ENCODE data around the gene EZR. TPM values are rescaled to one million over a fixed set of nuclear protein-coding genes. Genes with fewer than 3 reads are reported as not detected.
"Not testable (repeated sequence)": the region's sequence is repeated elsewhere in the genome, so short reads cannot be mapped to it uniquely, and the experiment has no call there.

EZR gene
- total RNA-seq, 1 donor from 2014 or later: 141 TPM

DNA sequence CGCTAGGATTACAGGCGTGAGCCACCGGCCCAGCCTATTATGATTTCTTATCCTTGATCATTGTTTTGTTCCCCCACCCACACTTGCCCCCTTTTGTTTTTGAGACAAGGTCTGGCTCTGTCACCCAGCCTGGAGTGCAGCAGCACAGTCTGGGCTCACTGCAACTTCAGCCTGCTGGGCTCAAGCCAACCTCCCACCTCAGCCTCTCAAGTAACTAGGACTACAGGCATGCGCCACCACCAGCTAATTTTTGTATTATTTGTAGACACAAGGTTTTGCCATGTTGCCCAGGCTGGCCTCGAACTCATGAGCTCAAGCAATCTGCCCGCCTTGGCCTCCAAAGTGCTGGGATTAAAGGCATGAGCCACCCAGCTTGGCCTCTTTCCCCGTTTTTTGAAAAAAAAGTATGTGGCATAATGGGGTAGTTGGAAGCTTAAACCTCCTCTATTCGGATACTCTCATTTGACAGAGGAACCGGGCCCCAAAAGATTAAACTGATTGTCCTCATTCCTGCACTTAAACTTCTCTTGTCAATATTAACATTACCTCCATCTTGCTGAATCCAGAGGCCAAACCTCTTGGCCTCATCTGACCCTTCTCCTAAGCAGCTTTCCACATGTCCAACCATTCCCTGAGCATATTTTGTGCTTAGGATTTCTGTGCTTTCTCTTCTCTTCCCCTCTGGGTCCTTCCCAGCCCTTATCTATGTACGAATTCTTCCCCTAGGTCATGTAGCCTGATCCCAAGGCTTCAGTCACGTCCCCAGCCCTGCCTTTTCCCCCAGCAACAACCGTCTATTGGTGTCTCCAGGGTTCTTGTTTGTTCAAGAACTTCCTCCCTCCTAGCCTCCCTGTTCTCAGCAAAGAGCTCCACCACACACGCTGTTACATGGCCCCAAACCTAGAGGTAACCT is 6.1 kb upstream of the EZR start:
- DNase-seq (ENCODE audit: low spot score): no peak
- intact Hi-C loops (cut with DNase I): no loop called here

DNA sequence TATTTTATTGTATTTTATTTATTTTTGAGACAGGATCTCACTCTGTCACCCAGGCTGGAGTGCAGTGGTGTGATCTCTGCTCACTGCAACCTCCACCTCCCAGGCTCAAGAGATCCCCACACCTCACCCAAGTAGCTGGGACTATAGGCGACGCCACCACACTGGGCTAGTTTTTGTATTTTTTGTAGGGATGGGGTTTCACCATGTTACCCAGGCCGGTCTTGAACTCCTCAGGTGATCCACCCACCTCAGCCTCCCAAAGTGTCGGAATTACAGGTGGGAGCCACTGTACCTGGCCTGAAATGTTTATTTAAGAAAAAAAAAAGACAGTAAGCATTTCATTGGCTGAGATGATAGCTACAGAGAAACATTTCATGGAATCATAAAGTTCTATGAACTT is 4.4 kb upstream of the EZR start:
- intact Hi-C loops (cut with DNase I); DNase-seq (ENCODE audit: low spot score): not testable (repeated sequence)

DNA sequence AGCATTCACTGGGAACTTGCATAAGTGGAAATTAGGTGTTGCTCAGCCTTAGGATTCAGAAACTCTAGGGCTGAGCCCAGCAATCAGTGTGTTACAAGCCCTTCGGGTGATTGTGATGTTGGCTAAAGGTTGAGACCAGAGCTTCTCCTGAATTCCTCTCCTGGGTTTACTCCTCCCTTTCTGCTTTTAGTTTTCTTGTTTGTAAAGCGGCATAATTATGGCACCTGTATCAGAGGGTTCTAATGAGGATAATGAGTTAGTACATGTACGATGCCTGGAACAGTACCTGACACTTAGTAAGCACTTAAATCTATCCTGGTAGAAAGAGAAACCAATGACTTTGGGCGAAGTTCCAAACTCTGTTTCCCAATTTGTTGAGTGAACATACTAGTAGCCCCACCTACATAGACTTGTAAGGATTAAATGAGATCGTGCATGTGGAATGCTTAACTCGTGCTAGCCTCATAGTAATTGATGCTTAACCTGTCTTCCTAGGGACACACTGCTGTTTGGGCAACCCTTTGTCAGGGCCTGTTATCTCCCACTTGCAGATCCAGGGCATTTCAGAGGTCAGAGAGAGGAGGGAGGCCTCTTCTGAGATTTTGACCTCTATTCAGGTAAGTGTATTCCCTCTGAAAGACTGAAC is 932 bp upstream of the EZR start:
- intact Hi-C loops (cut with DNase I): loop anchor here (2.0 to 5.0 kb wide), 2 partner anchors 49 to 118 kb away; no protein-coding TSS in a partner anchor
- no peak for DNase-seq (ENCODE audit: low spot score)

DNA sequence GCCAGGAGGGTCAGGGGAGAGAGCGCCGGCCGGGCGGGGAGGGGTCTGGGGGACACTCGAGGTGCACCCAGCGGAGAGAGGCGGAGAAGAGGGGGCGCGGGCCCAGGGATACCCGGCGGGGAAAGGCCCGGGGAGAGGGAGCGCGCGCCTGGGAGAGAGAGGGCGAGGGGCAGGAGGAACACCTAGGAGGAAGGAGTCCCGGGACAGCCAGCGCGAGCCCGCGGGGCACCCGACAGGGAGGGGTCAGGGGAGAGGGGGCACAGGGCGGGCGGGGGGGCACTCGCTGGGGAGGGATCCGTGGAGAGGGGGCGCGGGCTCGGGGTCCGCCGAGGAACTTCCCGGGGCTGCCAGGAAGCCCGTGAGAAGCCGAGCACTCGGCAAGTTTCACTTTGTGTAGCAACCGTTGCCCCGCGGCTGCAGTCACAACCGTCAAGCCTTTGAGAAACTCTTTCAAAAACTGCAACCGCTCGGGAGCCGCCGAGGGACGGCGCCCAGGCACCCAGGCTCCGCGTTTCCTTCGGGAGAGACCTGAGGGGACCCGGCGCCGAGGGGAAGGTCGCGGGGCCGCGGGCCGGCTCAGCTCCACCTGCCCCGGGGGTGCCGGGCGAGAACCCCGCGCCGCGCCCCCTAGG is 471 bp downstream of the EZR start:
- DNase-seq (ENCODE audit: low spot score): peak; percentile 88
- intact Hi-C loops (cut with DNase I): loop anchor here (2.0 to 5.0 kb wide), 2 partner anchors 50 to 116 kb away; no protein-coding TSS in a partner anchor

DNA sequence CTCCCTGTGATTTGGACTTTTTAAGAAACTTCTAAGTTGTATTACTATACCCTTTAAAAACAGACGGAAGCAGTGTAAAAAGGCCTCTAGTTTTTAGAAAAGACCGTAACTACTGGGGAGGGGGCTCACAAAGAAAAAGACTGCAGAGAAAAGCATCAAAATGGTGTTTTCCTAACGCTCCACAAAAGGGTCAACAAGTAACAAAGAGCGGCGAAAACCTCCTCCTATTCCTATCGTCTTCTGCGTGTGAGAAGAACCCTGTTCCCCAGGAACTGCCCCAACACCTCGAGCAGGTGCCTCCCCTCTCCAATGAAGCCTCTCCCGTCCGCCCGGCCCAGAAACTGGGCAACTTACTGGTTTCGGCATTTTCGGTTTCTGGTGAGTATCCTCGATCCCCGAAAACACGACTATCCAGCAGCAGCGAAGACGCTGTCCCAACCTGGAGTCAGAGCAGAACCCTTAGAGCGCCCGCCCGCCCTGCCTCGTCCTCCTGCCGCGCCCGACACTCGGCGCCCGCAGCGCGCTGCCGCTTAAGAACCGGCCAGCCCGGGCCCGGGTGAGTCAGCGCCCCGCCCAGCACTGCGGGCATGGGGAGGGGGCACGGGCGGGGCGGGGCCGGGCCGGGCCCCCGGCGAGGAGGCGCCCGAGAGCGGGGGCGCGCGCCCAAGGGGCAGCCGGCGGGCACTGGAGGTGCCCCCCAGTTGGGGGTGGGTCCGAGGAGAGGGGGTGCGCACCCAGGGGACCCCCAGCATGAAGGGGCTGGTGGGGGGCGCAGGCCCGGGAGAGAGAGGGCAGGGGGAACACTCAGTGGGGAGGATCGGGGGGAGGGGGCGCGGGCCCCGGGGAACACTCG is 1.2 kb downstream of the EZR start:
- intact Hi-C loops (cut with DNase I): loop anchor here (2.0 to 5.0 kb wide), 2 partner anchors 51 to 116 kb away; no protein-coding TSS in a partner anchor
- peak; percentile 92 for DNase-seq (ENCODE audit: low spot score)

DNA sequence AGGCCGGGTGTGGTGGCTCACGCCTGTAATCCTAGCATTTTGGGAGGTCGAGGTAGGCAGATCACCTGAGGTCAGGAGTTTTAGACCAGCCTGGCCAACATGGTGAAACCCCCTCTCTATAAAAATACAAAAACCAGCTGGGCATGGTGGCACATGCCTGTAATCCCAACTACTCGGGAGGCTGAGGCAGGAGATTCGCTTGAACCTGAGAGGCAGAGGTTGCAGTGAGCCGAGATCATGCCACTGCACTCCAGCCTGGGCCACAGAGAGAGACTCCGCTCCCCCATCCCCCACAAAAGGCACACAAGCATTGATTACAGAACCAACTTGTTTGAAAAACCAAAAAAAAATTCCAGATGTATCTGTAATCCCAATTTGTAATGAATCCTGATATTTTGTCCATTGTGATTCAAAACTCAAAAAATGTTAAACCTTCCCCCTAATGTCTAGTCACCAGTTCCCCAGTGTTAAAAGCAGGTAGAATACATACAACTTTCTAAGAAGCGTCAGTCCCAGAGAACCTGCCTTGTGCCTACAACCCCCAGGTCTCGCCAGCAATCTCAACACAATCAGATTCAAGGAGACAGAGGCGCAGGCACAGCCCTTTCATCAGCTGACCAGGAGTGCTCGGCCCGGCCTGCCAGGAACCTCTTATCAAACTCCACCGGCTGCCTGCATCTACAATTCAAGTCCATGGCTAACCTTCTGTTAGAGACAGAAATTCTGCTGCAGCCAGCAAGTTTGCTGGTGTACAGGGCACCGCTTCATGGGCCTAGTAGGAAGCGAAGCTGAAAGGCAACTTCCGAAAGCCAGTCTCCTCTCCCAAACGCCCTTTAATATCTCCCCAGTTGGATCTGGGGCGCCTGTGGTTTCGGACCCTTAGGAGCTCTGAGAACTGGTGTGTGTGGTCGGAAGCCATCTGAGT is 2.1 kb downstream of the EZR start:
- DNase-seq (ENCODE audit: low spot score): peak; percentile 78
- intact Hi-C loops (cut with DNase I): loop anchor here (5.0 kb wide), 1 partner anchor 115 kb away; no protein-coding TSS in a partner anchor

DNA sequence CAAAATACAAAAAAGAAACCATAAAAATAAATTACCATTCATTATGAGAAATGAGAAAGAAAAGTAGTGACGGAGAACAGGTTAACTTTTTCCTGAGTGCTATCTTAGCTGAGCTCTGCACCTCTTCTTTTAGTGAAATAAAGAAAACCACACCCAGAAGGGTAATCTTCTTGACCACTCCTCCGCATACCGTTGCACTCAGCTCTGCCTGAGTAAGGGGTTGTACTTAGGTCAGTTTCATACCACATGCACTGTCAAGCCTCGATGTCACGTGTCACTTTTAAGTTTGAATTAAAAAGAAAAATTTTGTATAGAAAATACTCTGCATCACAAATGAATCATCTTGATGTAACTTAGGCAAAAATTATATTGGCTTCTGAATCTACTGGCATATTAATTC is 2.8 kb downstream of the EZR start:
- no peak for DNase-seq (ENCODE audit: low spot score)
- intact Hi-C loops (cut with DNase I): loop anchor here (5.0 kb wide), 1 partner anchor 114 kb away; no protein-coding TSS in a partner anchor

DNA sequence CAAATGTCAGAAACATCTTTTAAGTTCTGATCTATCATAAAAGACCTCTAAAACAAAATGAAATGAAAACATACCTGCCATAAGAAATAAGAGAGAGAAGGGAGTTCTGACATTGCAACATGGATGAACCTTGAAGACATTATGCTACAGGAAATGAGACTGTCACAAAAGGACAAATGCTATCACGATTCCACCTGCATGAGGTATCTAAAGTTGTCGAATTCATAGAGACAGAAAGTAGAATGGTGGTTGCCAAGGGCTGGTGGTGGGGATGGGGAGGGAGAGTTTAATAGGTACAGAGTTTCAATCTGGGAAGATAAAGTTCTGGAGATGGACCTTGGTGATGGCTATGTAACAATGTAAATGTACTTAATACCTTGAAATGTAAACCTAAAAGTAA is 3.3 kb downstream of the EZR start:
- DNase-seq (ENCODE audit: low spot score): no peak
- intact Hi-C loops (cut with DNase I): loop anchor here (5.0 kb wide), 1 partner anchor 114 kb away; no protein-coding TSS in a partner anchor

DNA sequence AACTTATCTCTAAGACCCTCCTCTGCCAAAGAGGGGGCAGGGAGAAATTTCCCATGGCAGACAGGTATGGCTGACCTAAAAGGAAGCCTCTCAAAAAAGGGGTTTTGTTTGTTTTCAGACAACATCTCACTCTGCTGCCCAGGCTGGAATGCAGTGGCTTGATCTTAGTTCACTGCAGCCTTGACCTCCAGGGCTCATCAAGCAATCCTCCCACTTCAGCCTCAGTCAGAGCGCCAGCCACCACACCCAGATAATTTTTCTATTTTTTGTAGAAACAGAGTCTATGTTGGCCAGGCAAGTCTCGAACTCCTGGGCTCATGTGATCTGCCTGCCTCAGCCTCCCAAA is 3.8 kb downstream of the EZR start:
- no peak for DNase-seq (ENCODE audit: low spot score)
- intact Hi-C loops (cut with DNase I): loop anchor here (5.0 kb wide), 1 partner anchor 113 kb away; no protein-coding TSS in a partner anchor

DNA sequence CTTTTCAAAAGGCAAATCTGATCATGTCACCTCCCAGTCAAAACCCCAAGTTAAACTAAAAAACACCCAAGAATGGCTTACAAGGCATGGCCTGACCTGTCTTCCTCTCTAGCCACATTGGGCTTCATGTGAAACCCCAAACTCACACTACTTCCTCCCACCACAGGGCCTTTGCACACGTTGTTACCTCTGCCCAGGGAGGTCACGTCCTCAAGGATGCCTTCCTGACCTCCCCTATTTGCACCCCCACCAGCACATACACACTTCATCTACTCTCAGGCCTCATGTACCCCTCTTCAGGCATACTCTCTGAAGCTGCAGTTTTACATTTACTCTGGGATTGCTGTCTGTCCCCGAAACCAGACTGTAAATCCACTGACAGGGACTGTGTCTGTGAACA is 6.1 kb downstream of the EZR start:
- no peak for DNase-seq (ENCODE audit: low spot score)
- intact Hi-C loops (cut with DNase I): no loop called here

DNA sequence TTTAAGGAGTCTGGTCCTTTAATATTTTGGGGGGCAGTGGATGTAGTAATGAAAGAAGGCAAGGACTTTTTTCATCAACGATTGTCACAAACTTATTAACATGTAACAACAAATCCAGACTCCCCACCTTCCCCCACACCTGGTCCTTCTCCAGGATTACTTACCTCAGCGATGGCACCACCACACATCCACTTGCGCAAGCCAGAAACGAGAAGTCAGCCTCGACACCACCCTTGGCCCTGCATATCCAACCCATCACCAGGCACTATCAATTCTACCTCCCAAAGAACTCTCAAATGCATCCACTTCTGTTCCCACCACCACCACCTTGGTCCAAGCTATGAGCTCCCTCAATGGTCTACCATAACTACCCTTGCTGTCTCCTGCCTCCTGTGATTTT is 6.6 kb downstream of the EZR start:
- DNase-seq (ENCODE audit: low spot score): no peak
- intact Hi-C loops (cut with DNase I): no loop called here

DNA sequence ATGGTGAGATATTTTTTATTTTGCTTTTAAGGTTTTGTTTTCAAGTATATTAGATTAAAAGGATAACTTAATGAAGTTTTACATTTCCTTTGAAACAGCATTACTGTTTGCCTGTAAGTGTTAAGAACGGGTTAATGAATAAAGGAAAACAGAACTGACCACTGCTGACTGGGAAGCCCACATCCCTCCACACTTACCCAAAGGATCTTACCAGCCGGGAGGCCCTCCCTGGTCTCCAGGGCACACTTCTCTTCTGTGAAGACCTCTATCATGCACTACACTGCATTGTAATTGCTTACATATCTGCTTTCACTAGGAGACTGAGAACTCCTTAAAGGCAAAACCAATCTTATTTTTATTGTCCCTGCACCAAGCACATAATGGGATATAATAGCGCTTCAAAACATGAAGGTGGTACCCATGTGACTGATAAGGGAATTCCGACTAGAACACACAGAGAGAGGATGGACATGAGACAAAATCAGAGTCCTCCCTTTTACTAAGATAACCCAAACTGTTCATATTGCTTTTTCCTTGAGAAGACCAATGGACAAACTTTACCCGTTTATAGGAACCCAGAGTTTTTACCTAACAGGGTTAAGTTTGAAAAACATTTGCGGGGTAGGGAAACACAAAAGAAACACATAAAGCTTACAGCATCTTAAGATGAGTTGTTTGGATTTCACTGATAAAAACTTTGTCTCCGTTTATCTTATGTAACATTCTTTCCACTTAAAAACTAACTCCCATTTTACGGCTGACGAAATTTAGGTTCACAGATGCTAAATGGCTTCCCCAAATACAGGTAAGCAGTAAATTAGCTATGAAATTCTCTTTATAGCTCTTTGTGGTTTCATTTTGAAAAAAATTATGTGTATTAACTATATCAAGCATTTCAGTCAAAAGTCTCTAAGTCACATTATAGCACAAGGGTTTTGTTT is 8.7 kb downstream of the EZR start:
- intact Hi-C loops (cut with DNase I): no loop called here
- DNase-seq (ENCODE audit: low spot score): no peak

DNA sequence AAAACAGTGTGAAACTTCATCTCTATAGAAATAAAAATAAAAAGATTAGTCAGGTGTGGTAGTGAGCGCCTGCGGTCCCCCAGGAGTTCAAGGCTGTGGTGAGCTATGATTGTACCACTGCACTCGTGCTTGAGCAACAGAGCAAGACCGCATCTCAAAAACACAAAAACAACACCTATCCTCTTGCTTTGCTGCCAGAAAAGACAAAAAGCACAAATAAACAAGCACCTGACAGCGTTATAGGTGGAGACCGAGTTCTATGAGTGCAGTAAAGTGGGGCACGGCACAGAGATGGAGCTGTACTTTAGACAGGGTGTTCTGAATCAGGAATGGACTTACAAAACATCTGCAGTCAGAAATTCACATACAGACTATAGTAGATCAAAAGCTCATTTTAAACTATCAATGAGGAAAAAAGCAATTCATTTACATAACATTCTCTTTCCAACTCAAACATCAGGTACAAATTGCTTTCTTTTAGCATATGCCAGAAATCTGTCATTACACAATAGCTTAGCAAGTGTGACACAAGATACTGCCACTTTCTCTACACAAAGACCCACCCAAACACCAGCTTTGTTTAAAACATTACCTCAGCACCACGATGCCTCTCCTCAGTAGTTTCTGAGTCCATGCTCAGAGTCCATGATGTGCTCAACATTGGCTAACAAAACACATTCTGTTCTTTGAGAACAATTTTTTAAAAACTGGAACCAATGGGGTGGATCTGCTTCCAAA is 10.1 kb downstream of the EZR start:
- DNase-seq (ENCODE audit: low spot score): no peak
- intact Hi-C loops (cut with DNase I): no loop called here

DNA sequence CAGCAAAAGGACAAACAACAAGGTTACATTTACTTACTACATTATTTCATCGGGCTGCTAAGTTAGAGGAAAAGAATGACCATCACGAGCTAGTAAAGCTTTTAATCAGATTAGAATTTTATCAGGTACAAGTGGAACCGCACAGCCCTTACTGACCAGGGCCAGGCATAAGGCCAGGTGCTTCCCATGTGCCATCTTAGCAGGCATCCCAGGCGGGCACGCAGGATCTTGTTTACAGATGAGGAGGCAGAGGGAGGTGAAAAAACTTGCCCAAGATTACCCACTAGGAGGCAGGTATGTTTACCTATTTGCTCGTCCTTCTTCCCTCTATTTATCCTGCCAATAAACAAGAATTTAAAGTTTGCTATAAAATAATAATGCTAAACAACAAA is 10.7 kb downstream of the EZR start:
- intact Hi-C loops (cut with DNase I): no loop called here
- no peak for DNase-seq (ENCODE audit: low spot score)

DNA sequence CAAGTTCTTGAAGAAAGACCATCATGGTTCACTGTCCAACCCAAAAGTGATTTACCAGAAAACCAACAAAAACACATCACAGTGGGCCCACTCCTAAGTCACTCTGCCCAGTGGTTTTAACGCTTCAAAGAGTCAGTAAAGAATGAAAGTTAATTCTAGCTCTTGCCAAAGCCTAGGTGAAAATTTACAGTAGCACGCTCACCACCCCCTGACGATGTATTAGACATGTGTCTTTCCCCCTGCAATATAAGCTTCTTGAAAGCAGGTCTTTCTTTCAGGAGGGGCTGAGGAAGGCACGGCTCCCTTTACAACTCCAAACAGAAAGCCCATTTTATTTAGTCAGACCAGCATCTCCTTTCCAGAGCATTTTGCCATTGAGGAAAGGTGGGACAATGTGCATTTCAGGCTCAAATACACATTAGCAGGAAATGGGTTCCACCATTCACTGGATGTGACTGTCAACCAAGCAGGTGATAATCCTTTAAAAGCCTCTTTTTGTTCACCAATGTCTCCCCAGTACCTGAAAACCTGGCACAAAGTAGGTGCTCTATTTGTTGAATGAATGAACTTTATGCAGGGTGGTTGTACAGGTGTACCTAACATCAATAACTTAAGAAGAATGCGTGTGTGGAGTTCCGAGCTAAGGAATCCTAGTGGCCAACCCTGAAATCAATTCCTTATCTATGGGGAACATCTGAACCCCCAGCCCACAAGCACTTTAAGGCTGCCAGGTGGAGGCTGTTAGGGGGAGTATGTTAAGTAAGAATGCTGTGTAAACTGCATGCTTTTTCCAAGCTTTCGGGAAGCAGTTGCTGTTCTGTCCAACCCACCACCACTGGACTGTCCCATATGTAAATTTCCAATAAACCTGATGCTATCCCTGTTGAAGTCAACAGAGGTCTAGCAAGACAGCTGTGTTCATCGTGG is 11.4 kb downstream of the EZR start:
- intact Hi-C loops (cut with DNase I): no loop called here
- no peak for DNase-seq (ENCODE audit: low spot score)

Measured in cardiac septum (tissue), 1 donor.